ENCODE results near the gene AGXT. TPM values are rescaled to one million over a fixed set of nuclear protein-coding genes. Genes with fewer than 3 reads are reported as not detected.
A peak's percentile ranks its signal among the peaks of the same experiment; 100 is the strongest.

Gene AGXT
- total RNA-seq, 8 experiments from 2014 or later = 0.14 to 1.00 (median 0.38) TPM; not detected in 3

GRCh38 chr2:240894836-240895558 lies 26.4 kb downstream of the AGXT start:
- in situ Hi-C loops (cut with MboI; ENCODE audit: low pct_unique_long_range_greater_than_20kb in 2 of 9, low sequenced_read_pairs in 9 of 9, unreplicated experiment in 9 of 9) = no loop called here
- H3K27ac ChIP-seq = no peak overlapping the region
- WGBS, 10 experiments = 67 to 81% (median 78%) methylated on average over 3 to 23 of the region's 28 CpGs; no CpG with 5 or more reads in 7 of the 10 experiments
- no peak overlapping the region for H3K4me3 ChIP-seq
- no peaks in the 10 kb centered on the region for H3K4me1 ChIP-seq (replicated peaks in 1 of 2)
- no peak for ATAC-seq (replicated peaks in 6 of 8)

GRCh38 chr2:240895656-240896388 lies 27.2 kb downstream of the AGXT start, which contains the start of gene MAB21L4:
TSS of gene MAB21L4 (minus strand) at chr2:240896156. CDS start at chr2:240895997, 159 bp downstream.
- Histone ChIP-seq H3K4me3 (no peak within 1 kb of the TSS), H3K27ac (no peak within 1 kb of the TSS), H3K4me1 (replicated peaks in 1 of 2) (no peaks in the 10 kb centered on the region)
- in situ Hi-C loops (cut with MboI; ENCODE audit: low pct_unique_long_range_greater_than_20kb in 2 of 9, low sequenced_read_pairs in 9 of 9, unreplicated experiment in 9 of 9) = no loop called here
- WGBS, 10 experiments = 0 to 100% (median 70%) methylated on average over 1 to 2 of the region's 24 CpGs; no CpG with 5 or more reads in 7 of the 10 experiments
- ATAC-seq (replicated peaks in 6 of 8) = no peak

GRCh38 chr2:240896394-240896793 lies 27.8 kb downstream of the AGXT start:
- Histone ChIP-seq H3K4me3 (no peak overlapping the region), H3K4me1 (replicated peaks in 1 of 2) (no peaks in the 10 kb centered on the region), H3K27ac (no peak overlapping the region)
- in situ Hi-C loops (cut with MboI; ENCODE audit: low pct_unique_long_range_greater_than_20kb in 2 of 9, low sequenced_read_pairs in 9 of 9, unreplicated experiment in 9 of 9) = no loop called here
- peak in 1 of 8 experiments; percentile 14 for ATAC-seq (replicated peaks in 6 of 8)
- WGBS, 10 experiments = no CpG with 5 or more reads among the region's 7 CpGs

GRCh38 chr2:240896871-240897692 lies 28.5 kb downstream of the AGXT start:
- ATAC-seq (replicated peaks in 6 of 8) = peak in 2 of 8 experiments; percentile 13 to 15
- H3K4me1 ChIP-seq (replicated peaks in 1 of 2) = no peaks in the 10 kb centered on the region
- 100% methylated on average over 6 of the region's 23 CpGs; no CpG with 5 or more reads in 9 of the 10 experiments for WGBS, 10 experiments
- in situ Hi-C loops (cut with MboI; ENCODE audit: low pct_unique_long_range_greater_than_20kb in 2 of 9, low sequenced_read_pairs in 9 of 9, unreplicated experiment in 9 of 9) = no loop called here
- H3K4me3 ChIP-seq = no peak overlapping the region
- no peak overlapping the region for H3K27ac ChIP-seq

- ATAC-seq (replicated peaks in 6 of 8) = peak in 3 of 8 experiments; percentile 30 to 56 (median 35)
- Histone ChIP-seq H3K27ac (no peak overlapping the region), H3K4me1 (replicated peaks in 1 of 2) (no peaks in the 10 kb centered on the region), H3K4me3 (no peak overlapping the region)
- WGBS, 10 experiments = 32 to 100% (median 94%) methylated on average over 2 to 7 of the region's 17 CpGs; no CpG with 5 or more reads in 5 of the 10 experiments
- in situ Hi-C loops (cut with MboI; ENCODE audit: low pct_unique_long_range_greater_than_20kb in 2 of 9, low sequenced_read_pairs in 9 of 9, unreplicated experiment in 9 of 9) = no loop called here
These were observed 29.6 kb downstream of the AGXT start for GRCh38 chr2:240898108-240898730.

GRCh38 chr2:240898731-240899467 lies 30.3 kb downstream of the AGXT start:
- Histone ChIP-seq H3K27ac (no peak overlapping the region), H3K4me3 (no peak overlapping the region), H3K4me1 (replicated peaks in 1 of 2) (no peaks in the 10 kb centered on the region)
- peak in 1 of 8 experiments; percentile 25 for ATAC-seq (replicated peaks in 6 of 8)
- 39 to 100% (median 78%) methylated on average over 1 to 10 of the region's 23 CpGs; no CpG with 5 or more reads in 5 of the 10 experiments for WGBS, 10 experiments
- in situ Hi-C loops (cut with MboI; ENCODE audit: low pct_unique_long_range_greater_than_20kb in 2 of 9, low sequenced_read_pairs in 9 of 9, unreplicated experiment in 9 of 9) = no loop called here

GRCh38 chr2:240899468-240899865 lies 30.8 kb downstream of the AGXT start:
- in situ Hi-C loops (cut with MboI; ENCODE audit: low pct_unique_long_range_greater_than_20kb in 2 of 9, low sequenced_read_pairs in 9 of 9, unreplicated experiment in 9 of 9) = no loop called here
- ATAC-seq (replicated peaks in 6 of 8) = no peak
- 60 to 93% (median 80%) methylated on average over 1 to 15 of the region's 19 CpGs; no CpG with 5 or more reads in 4 of the 10 experiments for WGBS, 10 experiments
- no peaks in the 10 kb centered on the region for H3K4me1 ChIP-seq (replicated peaks in 1 of 2)
- H3K27ac ChIP-seq = no peak overlapping the region
- no peak overlapping the region for H3K4me3 ChIP-seq

GRCh38 chr2:240900141-240900860 lies 31.7 kb downstream of the AGXT start:
- peaks cover 0 to 8% of the 10 kb centered on the region in 2 donors for H3K4me1 ChIP-seq (replicated peaks in 1 of 2)
- in situ Hi-C loops (cut with MboI; ENCODE audit: low pct_unique_long_range_greater_than_20kb in 2 of 9, low sequenced_read_pairs in 9 of 9, unreplicated experiment in 9 of 9) = no loop called here
- 20 to 100% (median 88%) methylated on average over 1 to 11 of the region's 27 CpGs; no CpG with 5 or more reads in 5 of the 10 experiments for WGBS, 10 experiments
- H3K27ac ChIP-seq = no peak overlapping the region
- no peak for ATAC-seq (replicated peaks in 6 of 8)
- no peak overlapping the region for H3K4me3 ChIP-seq

- no peak overlapping the region for H3K4me3 ChIP-seq
- H3K4me1 ChIP-seq (replicated peaks in 1 of 2) = peaks cover 8 to 18% of the 10 kb centered on the region in 2 donors
- no peak overlapping the region for H3K27ac ChIP-seq
- ATAC-seq (replicated peaks in 6 of 8) = no peak
- in situ Hi-C loops (cut with MboI; ENCODE audit: low pct_unique_long_range_greater_than_20kb in 2 of 9, low sequenced_read_pairs in 9 of 9, unreplicated experiment in 9 of 9) = no loop called here
- 20 to 100% (median 74%) methylated on average over 1 to 6 of the region's 14 CpGs; no CpG with 5 or more reads in 2 of the 10 experiments for WGBS, 10 experiments
These were observed 33.5 kb downstream of the AGXT start for GRCh38 chr2:240901986-240902614.

GRCh38 chr2:240902615-240903041 lies 34.0 kb downstream of the AGXT start:
- Histone ChIP-seq H3K27ac (no peak overlapping the region), H3K4me1 (replicated peaks in 1 of 2) (peaks cover 8 to 18% of the 10 kb centered on the region in 2 donors), H3K4me3 (no peak overlapping the region)
- in situ Hi-C loops (cut with MboI; ENCODE audit: low pct_unique_long_range_greater_than_20kb in 2 of 9, low sequenced_read_pairs in 9 of 9, unreplicated experiment in 9 of 9) = no loop called here
- 20 to 89% (median 69%) methylated on average over 1 to 4 of the region's 7 CpGs; no CpG with 5 or more reads in 3 of the 10 experiments for WGBS, 10 experiments
- no peak for ATAC-seq (replicated peaks in 6 of 8)
